H9 (cell line): ENCODE data around the gene OR2T1. TPM values are rescaled to one million over a fixed set of nuclear protein-coding genes. Genes with fewer than 3 reads are reported as not detected.

Experiments
- DNase-seq: peaks from one replicate; pipeline ENCODE4 v3.0.0-alpha.2; 2017
- H2AFZ ChIP-seq: one replicate; pipeline ENCODE4 v1.6.1; 2013; ENCODE audit warnings: mild to moderate bottlenecking, low read length, control low read depth, moderate library complexity
- H2AK5ac ChIP-seq: 2 replicates; pipeline ENCODE4 v1.6.1; 2013; ENCODE audit warnings: low read length, control low read depth, mixed read lengths; ENCODE audit not compliant: insufficient read length
- H2BK120ac ChIP-seq: one replicate; pipeline ENCODE4 v1.6.1; 2013; ENCODE audit warnings: low read depth, mild to moderate bottlenecking, low read length, control low read depth, inconsistent platforms; ENCODE audit not compliant: poor library complexity, severe bottlenecking
- H2BK12ac ChIP-seq: 2 replicates; pipeline ENCODE4 v1.6.1; 2013; ENCODE audit warnings: low read length, control low read depth, mixed read lengths, low read depth; ENCODE audit not compliant: insufficient read length
- H2BK15ac ChIP-seq: 2 replicates; pipeline ENCODE4 v1.6.1; 2013; ENCODE audit warnings: low read depth, low read length, control low read depth
- H2BK20ac ChIP-seq: one replicate; pipeline ENCODE4 v1.6.1; 2013; ENCODE audit warnings: low read depth, mild to moderate bottlenecking, low read length, control low read depth, inconsistent platforms; ENCODE audit not compliant: poor library complexity, severe bottlenecking
- H2BK5ac ChIP-seq: 2 replicates; pipeline ENCODE4 v1.6.1; 2013; ENCODE audit warnings: low read length, control low read depth, mixed read lengths; ENCODE audit not compliant: insufficient read length
- H3K14ac ChIP-seq: 2 replicates; pipeline ENCODE4 v1.6.1; 2013; ENCODE audit warnings: low read length, control low read depth; ENCODE audit not compliant: insufficient read depth
- H3K18ac ChIP-seq: 2 replicates; pipeline ENCODE4 v1.6.1; 2013; ENCODE audit warnings: low read depth, mild to moderate bottlenecking, mixed read lengths, low read length, control low read depth; ENCODE audit not compliant: insufficient read length
- H3K23ac ChIP-seq: 2 replicates; pipeline ENCODE4 v1.6.1; 2013; ENCODE audit warnings: low read length, control low read depth, mixed read lengths, low read depth; ENCODE audit not compliant: insufficient read length
- H3K23me2 ChIP-seq: 2 replicates; pipeline ENCODE4 v1.6.1; 2013; ENCODE audit warnings: low read depth, mild to moderate bottlenecking, mixed read lengths, low read length, control low read depth; ENCODE audit not compliant: insufficient read length, poor library complexity, severe bottlenecking
- H3K27ac ChIP-seq: 2 replicates; pipeline ENCODE4 v1.5.1; 2013; ENCODE audit warnings: low read length, control low read depth, mixed read lengths, low read depth; ENCODE audit not compliant: insufficient read length
- H3K27me3 ChIP-seq: 2 replicates; pipeline ENCODE4 v1.6.1; 2013; ENCODE audit warnings: low read length, control low read depth, inconsistent platforms; ENCODE audit not compliant: insufficient read depth
- H3K4ac ChIP-seq: 2 replicates; pipeline ENCODE4 v1.6.1; 2013; ENCODE audit warnings: low read depth, mild to moderate bottlenecking, control low read depth, inconsistent platforms, low read length, moderate library complexity
- H3K4me1 ChIP-seq: 2 replicates; pipeline ENCODE4 v1.6.1; 2013; ENCODE audit warnings: low read length, control low read depth, inconsistent platforms; ENCODE audit not compliant: insufficient read depth
- H3K4me2 ChIP-seq: 2 replicates; pipeline ENCODE4 v1.6.1; 2013; ENCODE audit warnings: low read length, control low read depth, mixed read lengths; ENCODE audit not compliant: insufficient read length, insufficient read depth
- H3K56ac ChIP-seq: 2 replicates; pipeline ENCODE4 v1.6.1; 2013; ENCODE audit warnings: low read depth, mild to moderate bottlenecking, mixed read lengths, low read length, control low read depth; ENCODE audit not compliant: insufficient read length
- H3K79me1 ChIP-seq: 2 replicates; pipeline ENCODE4 v1.6.1; 2013; ENCODE audit warnings: low read depth, mild to moderate bottlenecking, moderate library complexity, low read length, control low read depth, inconsistent platforms; ENCODE audit not compliant: insufficient read depth, poor library complexity, severe bottlenecking
- H3K79me2 ChIP-seq: 2 replicates; pipeline ENCODE4 v1.6.1; 2013; ENCODE audit warnings: low read length, control low read depth, inconsistent platforms; ENCODE audit not compliant: insufficient read depth
- H3K9ac ChIP-seq: 2 replicates; pipeline ENCODE4 v1.6.1; 2013; ENCODE audit warnings: low read length, control low read depth, mixed read lengths; ENCODE audit not compliant: insufficient read length; ENCODE audit errors: extremely low read depth
- H3K9me3 ChIP-seq: one replicate; pipeline ENCODE4 v1.6.1; 2013; ENCODE audit warnings: low read depth, low read length, inconsistent platforms; ENCODE audit not compliant: control insufficient read depth
- H3T11ph ChIP-seq: one replicate; pipeline ENCODE4 v1.6.1; 2013; ENCODE audit warnings: mild to moderate bottlenecking, low read length, control low read depth, inconsistent platforms
- H4K20me1 ChIP-seq: one replicate; pipeline ENCODE4 v1.6.1; 2013; ENCODE audit not compliant: control insufficient read depth, insufficient read length, insufficient read depth
- H4K5ac ChIP-seq: 2 replicates; pipeline ENCODE4 v1.6.1; 2013; ENCODE audit warnings: low read depth, mild to moderate bottlenecking, mixed read lengths, low read length, control low read depth; ENCODE audit not compliant: insufficient read length
- H4K8ac ChIP-seq: replicated peaks from 2 replicates; pipeline ENCODE4 v1.6.1; 2013; ENCODE audit warnings: low read length, control low read depth, mixed read lengths, low read depth; ENCODE audit not compliant: insufficient read length
- H4K91ac ChIP-seq: 2 replicates; pipeline ENCODE4 v1.6.1; 2013; ENCODE audit warnings: low read depth, mild to moderate bottlenecking, moderate library complexity, mixed read lengths, low read length, control low read depth; ENCODE audit not compliant: insufficient read length
- H3K27ac Mint-ChIP-seq, 3 experiments: 2 replicates in 2 of 3; 3 replicates in 1 of 3; pipeline ENCODE4 v1.8.0; 2020 to 2021; ENCODE audit warnings: mixed read lengths in 3 of 3, mild to moderate bottlenecking in 1 of 3, moderate library complexity in 1 of 3
- H3K27me3 Mint-ChIP-seq: 2 replicates; pipeline ENCODE4 v1.8.0; 2021; ENCODE audit warnings: low read depth, mild to moderate bottlenecking, moderate library complexity, mixed read lengths
- H3K36me3 Mint-ChIP-seq, 3 experiments: 2 replicates in 2 of 3; 3 replicates in 1 of 3; pipeline ENCODE4 v1.8.0; 2020 to 2021; ENCODE audit warnings: low read depth in 3 of 3, mixed read lengths in 3 of 3; ENCODE audit not compliant: insufficient read depth in 1 of 3
- H3K4me1 Mint-ChIP-seq, 2 experiments: 2 replicates each; pipeline ENCODE4 v1.8.0; 2020; ENCODE audit warnings: mixed read lengths in 2 of 2
- H3K4me3 Mint-ChIP-seq, 2 experiments: 2 replicates in 1 of 2; 3 replicates in 1 of 2; pipeline ENCODE4 v1.8.0; 2020 to 2021; ENCODE audit warnings: mild to moderate bottlenecking in 2 of 2, mixed read lengths in 2 of 2, moderate library complexity in 1 of 2
- H3K9me3 Mint-ChIP-seq, 2 experiments: 2 replicates in 1 of 2; 3 replicates in 1 of 2; pipeline ENCODE4 v1.8.0; 2020; ENCODE audit warnings: mild to moderate bottlenecking in 2 of 2, mixed read lengths in 2 of 2, moderate library complexity in 1 of 2
- WGBS: extraction: QIAGEN DNeasy Blood & Tissue Kit; methylation state at CpG from one replicate; pipeline ENCODE4 v1.1.7; 2013; ENCODE audit warnings: missing lambda C conversion rate, low lambda C conversion rate, mixed read lengths; ENCODE audit not compliant: insufficient read length; ENCODE audit errors: extremely low coverage; 5-methylcytosine and 5-hydroxymethylcytosine counted together
- total RNA-seq: library from RNA; stranded (reverse); gene quantifications from 2 replicates; pipeline ENCODE4 v1.2.1, GENCODE V29; 2021
- TF ChIP-seq, protein P1 (sequence below): fragments of 200-600 bp; sonication (generic); conservative IDR thresholded peaks from 3 replicates; pipeline ENCODE4 v1.8.0; 2021; ENCODE audit warnings: antibody characterized with exemption, mild to moderate bottlenecking

Gene OR2T1
- total RNA-seq, 1 experiment from 2014 or later = not detected

DNA sequence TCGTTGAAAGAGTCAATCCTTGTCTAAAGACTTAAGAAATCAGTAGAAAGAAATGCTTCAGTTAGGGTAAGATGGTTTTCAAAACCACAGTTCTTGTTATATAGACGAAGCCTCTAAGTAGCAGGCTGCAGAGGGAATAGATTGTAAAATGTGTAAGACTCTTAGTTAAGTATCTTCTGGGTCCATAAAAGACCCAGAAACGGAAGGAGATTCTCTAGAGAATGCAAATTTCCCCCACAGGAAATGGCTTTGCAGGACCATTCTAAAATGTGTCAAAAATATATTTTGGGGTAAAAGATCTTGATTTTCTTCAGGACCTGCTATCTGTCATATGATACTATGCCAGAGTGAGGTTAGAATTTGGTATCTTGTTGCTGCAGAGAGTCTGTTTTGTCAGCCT is 13.4 kb downstream of the OR2T1 start:
- Histone ChIP-seq H3K27me3 (no peaks in the 10 kb centered on the region), H3K18ac (no peak overlapping the region), H2BK120ac (no peak overlapping the region), H4K20me1 (no peaks in the 10 kb centered on the region), H3K23ac (no peak overlapping the region), H3K4me1 (no peaks in the 10 kb centered on the region), H2AFZ (no peak overlapping the region), H2BK5ac (no peak overlapping the region), H4K5ac (no peak overlapping the region), H2BK12ac (no peak overlapping the region), H4K8ac (no peak overlapping the region), H3K9ac (no peak overlapping the region), H3K79me1 (no peaks in the 10 kb centered on the region), H3K14ac (no peak overlapping the region), H3K23me2 (no peaks in the 10 kb centered on the region), H2BK20ac (no peak overlapping the region), H3K4ac (no peak overlapping the region), H3K79me2 (no peaks in the 10 kb centered on the region), H3K56ac (no peak overlapping the region), H2AK5ac (no peak overlapping the region), H3K9me3 (peaks cover 81% of the 10 kb centered on the region), H3K4me2 (no peak overlapping the region), H3K27ac (no peak overlapping the region), H2BK15ac (no peak overlapping the region), H3T11ph (no peak overlapping the region), H4K91ac (no peak overlapping the region)
- Mint-ChIP-seq H3K27me3 (peaks cover 6% of the 10 kb centered on the region; the same call in 1 of the 2 replicates), H3K4me3 (no peak overlapping the region), H3K9me3 (peaks cover 90 to 95% of the 10 kb centered on the region in 2 experiments), H3K27ac (no peak overlapping the region), H3K4me1 (no peaks in the 10 kb centered on the region), H3K36me3 (peaks cover 5 to 34% (median 8%) of the 10 kb centered on the region in 3 experiments; a peak in 6 of 7 replicates)
- no CpG with 5 or more reads among the region's 3 CpGs for WGBS
- TF ChIP-seq, protein P1, sequence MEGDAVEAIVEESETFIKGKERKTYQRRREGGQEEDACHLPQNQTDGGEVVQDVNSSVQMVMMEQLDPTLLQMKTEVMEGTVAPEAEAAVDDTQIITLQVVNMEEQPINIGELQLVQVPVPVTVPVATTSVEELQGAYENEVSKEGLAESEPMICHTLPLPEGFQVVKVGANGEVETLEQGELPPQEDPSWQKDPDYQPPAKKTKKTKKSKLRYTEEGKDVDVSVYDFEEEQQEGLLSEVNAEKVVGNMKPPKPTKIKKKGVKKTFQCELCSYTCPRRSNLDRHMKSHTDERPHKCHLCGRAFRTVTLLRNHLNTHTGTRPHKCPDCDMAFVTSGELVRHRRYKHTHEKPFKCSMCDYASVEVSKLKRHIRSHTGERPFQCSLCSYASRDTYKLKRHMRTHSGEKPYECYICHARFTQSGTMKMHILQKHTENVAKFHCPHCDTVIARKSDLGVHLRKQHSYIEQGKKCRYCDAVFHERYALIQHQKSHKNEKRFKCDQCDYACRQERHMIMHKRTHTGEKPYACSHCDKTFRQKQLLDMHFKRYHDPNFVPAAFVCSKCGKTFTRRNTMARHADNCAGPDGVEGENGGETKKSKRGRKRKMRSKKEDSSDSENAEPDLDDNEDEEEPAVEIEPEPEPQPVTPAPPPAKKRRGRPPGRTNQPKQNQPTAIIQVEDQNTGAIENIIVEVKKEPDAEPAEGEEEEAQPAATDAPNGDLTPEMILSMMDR = no peak
- DNase-seq = no peak
